ENCODE measurements around the gene PRSS36.
"Not testable (repeated sequence)": the region's sequence is repeated elsewhere in the genome, so short reads cannot be mapped to it uniquely, and the experiment has no call there.

The PRSS36 gene

DNA sequence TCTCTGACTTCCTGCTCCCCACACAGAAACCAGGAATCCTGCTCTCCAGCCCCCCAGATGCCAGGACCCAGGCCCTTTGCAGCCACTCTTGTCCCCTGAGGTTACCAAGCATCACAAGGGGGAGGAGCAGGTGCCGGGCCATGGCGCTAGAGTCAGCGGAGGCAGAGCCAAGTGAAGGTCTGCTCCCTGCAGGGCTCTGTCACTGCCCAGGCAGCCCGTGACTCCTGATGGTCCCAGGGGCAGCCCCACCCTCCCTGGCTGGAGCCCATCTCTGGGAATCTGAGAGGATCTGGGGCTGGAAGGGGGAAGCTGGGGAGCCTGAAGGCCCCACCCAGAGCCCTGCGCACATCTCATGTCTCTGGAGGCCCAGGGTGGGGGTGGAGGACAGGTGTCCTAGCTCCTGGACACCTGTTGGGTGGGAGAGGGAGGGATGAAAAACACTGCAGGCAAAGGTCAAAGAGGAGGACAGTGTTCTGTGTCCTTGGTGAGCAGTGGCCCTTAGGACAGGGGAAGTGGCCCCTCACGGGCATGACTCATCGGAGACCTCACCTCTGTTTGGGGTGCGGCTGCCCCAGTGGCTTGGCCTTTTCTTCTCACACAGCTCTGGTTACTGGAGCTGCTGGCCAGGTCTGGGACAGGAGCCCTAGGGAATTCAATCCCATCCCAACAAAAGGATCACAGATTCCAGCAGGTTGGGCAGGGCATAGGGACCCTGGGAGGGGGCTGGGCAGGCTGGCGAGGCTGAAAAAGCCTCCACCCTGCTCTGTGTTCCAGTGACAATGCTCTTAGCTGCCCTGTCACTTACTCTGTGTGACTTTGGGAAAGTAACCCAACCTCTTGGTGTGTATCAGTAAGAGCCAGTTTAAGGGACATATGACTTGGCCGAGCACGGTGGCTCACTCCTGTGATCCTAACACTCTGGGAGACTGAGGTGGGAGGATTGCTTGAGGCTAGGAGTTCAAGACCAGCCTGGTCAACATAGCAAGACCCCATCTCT lies at the start of gene PRSS36:
Gene PRSS36 (minus strand): TSS at position 173 of the 997 bp plus-strand sequence. CDS start 31 bp downstream, at position 142.
- no peak for DNase-seq (ENCODE audit: low read depth)

DNA sequence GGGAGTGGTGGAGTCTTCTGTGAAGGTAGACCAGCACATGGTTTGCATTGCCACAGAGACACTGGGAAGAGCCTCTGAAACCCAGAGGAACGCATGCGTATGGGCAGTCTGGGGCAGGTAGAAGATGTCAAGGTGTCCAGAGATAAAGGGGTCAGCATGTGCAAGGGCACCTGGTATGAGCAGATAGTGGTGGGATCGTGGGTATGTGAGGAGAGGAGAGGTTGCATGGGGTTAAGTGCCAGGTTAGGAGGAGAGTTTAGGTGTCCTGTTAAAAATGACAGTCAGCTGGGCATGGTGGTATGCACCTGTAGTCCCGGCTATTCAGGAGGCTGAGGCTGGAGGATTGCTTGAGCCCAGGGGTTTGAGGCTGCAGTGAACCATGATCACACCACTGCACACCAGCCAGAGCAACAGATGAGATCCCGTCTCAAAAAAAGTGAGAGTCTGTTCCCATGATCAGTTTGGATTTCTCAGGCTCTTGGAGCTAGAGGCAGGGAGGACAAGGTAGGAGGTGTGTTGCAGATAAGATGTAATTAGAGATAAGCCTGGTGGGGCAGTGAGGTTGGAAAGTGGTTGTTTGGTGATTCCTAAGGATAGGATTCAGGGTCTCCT lies 49.7 kb upstream of the PRSS36 start:
- no peak for DNase-seq (ENCODE audit: low read depth)

DNA sequence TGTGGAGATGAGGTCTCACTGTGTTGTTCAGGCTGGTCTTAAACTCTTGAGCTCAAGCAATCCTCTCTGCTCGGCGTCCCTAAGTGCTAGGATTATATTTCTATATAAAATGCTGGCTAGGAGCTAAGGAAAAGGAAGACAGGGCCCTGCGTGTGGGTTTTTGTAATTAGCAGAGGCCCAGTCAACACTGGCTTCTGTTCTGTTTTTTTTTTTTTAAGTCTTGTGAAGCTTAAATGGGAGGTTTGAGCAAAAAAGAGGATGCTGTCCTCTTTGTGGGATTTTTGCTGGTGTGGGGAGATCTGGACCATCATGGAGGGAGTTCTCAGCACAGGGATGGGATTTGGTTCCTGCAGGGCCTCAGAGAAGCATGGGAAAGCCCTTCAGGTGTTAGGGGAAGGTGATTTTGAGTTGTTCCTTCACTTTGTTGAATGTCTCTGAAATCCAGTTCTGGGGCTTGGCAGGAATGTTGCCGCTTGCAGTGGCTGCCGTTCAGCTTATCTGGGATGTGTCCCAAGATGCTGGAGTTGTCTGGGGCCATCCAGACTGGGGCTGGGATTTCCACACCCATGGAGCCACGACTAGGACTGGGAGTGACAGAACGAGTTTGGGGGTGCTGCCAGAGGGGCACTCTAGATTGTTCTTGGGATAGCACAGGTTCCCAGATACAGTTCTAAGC lies 48.5 kb upstream of the PRSS36 start:
- DNase-seq (ENCODE audit: low read depth), result no peak

DNA sequence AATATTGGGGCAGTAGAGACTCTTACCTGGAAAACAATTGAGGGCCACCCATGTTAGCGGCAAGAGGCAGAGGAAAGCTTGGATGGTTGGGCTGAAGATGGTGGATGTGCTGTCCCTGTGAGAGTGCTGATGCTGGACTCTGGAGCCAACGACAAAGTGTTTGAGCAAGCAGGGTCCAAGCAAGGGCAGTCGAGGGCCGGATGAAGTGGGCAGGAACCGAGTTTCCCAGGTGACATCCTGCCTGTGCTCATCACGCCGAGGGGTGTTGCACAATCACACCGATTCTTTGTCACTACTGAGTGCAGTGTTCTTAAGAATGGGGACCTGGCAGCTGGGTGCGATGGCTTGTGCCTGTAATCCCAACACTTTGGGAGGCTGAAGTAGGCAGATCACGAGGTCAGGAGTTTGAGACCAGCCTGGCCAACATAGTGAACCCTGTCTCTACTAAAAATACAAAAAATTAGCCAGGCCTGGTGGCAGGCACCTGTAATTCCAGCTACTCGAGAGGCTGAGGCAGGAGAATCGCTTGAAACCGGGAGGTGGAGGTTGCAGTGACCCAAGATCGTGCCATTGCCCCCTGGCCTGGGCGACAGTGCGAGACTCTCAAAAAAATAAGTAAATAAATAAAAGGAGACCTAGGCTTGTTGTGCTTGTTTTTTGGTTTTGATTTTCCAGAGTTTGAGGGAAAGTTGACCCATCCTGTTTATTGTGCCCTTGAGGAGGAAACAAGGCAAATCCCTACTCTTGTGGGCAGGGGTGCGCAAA lies 46.6 kb upstream of the PRSS36 start:
- no peak for DNase-seq (ENCODE audit: low read depth)

DNA sequence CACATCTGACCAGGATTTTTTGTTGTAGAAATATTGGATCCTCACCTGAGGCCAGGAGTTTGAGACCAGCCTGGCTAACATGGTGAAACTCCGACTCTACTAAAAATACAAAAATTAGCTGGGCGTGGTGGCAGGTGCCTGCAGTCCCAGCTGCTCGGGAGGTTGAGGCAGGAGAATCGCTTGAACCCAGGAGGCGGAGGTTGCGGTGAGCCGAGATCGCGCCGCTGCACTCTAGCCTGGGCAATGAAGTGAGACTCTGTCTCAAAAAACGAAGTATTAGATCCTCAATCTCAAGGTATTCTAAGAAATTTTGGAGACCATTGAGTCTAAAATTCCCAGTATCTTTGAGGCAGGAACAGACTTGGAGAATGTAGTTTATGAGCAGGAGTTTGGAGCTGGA lies 46.0 kb upstream of the PRSS36 start:
- DNase-seq (ENCODE audit: low read depth), result not testable (repeated sequence)

DNA sequence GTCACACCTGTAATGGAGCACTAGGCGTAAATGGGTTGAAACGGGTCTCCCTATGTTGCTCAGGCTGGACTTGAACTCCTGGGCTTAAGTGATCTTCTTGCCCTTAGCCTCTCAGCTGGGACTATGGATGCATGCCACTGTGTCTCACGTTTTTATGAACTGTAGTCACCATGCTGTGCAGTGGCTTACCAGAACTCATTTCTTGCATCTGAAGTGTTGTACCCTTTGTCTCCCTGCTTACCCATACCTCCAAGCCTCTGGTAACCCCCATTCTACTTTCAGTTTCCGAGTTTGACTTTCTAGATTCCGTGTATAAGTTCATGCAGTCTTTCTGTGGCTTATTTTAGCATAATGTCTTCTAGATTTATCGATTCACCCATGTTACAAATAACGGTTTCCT lies 45.0 kb upstream of the PRSS36 start:
- no peak for DNase-seq (ENCODE audit: low read depth)

DNA sequence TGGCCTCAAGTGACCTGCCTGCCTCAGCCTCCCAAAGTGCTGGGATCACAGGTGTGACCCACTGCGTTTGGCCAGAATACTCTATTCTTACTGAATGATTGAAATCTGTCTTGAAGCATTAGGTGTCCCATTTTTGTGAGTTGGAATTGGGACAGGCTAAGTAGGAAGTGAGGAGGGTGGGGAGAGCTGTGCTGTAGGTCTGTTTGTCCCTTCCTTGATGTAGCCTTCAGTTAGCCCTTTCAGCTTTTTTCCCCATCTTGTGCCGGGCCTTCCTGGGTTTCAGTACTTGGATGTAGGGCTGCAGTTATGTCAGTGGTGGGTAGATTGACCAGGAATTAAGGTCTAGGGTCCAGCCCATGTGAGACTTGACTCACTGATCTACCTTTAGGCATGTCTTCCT lies 44.0 kb upstream of the PRSS36 start:
- no peak for DNase-seq (ENCODE audit: low read depth)

DNA sequence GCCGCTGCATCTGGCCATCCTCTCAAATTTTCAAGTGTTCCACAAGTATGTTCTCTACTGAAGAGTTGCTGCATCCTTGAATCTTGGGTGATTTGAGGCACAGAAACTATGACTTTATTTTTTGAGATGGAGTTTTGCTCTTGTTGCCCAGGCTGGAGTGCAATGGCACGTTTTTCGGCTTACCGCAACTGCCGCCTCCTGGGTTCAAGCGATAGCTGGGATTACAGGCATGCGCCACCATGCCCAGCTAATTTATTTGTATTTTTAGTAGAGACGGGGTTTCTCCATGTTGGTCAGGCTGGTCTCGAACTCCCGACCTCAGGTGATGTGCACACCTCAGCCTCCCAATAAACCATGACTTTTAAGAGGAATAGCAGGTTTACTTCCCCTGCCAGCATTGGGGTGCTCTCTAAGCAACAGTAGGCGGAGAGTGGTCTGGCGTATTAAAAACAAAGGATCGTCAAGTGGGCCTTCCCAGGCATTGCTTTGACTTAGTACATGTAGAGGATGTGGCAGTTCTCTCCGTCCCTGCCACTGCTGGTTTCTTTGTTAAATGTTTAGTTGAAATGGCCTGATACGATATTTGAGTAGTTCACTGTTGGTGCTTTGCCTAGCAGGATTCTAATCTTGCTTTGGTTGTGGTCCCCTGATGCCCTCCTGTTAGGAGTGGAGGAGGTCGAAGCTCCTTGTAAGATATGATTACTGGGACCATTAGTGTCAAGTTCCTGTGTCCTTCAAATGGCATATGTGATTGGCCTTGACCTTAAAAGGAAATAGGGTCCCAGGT lies 43.2 kb upstream of the PRSS36 start:
- no peak for DNase-seq (ENCODE audit: low read depth)

DNA sequence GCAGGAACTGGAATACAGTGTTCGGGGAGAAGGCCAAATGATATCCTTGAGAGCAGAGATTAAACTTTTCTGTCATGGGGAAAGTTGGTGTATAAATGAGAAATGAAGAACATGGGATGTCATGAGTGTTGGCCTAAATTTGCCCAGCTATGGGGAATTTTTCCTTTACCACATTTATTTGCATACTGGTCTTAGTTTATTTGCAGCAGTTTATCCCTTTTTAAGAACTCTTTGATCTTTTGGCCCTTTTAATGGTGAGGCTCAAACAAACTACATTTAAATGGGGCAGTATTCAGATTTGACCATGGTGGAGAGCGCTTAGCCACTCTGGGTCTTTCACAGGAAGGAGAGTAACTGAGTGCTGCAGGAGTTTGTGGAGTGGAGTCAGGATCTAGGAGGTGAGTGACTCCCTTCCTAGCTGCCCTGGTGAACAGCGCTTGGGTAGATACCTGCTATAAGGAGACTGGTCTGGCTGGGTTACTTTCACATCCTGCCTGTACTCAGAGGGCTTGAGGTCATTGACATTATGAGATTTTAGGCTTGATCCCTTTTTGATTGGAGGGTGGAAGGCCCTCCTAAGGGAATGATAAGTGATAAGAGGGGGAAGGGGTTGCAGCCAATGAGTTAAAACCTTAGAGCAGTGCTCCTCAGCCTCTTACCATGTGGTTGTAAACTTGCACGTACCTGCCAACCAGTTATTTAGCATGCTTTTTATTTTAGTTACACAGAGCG lies 42.0 kb upstream of the PRSS36 start:
- DNase-seq (ENCODE audit: low read depth), result no peak

DNA sequence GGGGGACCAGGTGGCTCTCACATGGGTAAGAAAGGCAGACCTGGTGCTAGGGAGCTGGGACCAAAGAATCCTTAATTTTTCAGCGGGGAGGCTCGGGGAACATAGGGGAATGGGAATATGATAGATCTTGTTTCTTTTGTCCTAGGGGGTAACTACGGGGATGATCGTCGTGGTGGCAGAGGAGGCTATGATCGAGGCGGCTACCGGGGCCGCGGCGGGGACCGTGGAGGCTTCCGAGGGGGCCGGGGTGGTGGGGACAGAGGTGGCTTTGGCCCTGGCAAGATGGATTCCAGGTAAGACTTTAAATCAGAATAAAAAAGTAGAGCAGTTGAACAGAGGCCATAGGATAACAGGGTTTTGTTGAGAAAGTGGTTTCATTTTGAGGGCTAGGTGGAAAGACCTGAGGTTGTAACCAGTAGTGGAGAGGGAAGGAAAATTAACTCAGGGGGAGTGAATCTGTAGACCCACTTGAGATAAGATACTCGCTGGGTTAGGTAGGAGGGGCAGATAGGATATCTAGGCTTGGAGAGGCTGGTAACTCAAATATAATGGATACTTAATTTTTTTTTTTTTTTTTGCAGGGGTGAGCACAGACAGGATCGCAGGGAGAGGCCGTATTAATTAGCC lies 41.1 kb upstream of the PRSS36 start:
- DNase-seq (ENCODE audit: low read depth), result no peak

DNA sequence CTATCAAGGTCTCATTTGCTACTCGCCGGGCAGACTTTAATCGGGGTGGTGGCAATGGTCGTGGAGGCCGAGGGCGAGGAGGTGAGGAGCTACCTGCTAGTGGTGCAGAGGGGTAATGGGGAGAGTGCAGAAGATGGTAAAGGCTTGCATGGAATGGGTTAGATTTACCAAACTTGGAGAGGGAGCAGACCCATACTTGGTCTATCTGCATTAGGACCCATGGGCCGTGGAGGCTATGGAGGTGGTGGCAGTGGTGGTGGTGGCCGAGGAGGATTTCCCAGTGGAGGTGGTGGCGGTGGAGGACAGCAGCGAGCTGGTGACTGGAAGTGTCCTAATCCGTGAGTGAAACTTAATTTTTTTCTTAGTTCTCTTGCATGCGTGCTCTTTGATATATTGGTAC lies 40.2 kb upstream of the PRSS36 start:
- DNase-seq (ENCODE audit: low read depth), result no peak

DNA sequence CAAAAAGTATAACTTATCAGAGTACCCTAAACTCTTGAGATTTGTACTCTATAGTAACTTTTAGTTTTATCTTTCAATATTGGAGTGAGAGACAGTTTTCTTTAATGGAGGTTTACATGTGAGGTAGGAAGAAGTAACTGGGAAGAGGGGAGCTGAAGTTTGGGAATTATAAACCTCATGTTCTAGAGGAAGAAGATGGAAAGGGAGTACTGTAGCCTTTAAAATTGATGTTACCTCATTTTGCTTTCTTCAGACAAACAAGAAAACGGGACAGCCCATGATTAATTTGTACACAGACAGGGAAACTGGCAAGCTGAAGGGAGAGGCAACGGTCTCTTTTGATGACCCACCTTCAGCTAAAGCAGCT lies 39.5 kb upstream of the PRSS36 start:
- DNase-seq (ENCODE audit: low read depth), result no peak

DNA sequence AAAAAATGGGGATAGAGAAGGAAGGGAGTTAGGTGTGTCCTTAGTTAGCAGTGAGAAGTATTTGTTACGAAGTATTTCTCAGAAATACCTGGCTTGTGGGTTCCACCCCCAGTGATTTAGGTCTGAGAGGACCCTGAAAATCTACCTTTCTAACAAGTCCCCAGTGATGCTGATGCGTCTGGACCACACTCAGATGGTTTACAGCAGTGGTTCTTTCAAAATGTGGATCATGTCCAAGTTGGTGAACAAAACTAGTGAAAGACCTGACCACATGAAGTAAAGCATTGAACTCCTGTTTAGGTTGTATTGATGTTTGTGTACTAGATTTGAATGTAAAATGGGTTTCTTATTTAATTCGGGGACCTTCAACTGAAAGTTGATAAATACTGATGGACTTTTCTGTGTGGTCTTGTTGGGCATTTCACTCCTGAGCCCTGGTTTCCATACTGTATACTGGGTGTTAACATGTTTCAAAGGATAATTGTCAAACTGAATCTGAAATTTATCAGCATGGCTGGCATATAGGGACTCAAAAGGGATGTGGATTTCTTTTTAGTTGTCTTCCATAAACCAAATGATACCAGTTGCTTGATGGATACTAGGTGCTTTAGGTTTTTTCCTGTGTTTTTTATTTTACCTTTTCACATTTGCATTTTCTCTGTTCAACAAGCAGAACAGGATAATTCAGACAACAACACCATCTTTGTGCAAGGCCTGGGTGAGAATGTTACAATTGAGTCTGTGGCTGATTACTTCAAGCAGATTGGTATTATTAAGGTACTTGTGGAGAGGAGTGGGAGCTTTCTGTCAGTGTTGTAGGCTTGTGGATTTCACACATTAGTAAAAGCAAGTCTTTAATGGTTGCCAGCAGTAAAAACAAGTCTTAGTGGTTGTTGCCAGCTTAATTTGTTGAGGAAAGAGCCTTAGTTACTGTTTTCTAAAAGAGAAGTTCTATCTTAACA lies 38.9 kb upstream of the PRSS36 start:
- DNase-seq (ENCODE audit: low read depth), result no peak

DNA sequence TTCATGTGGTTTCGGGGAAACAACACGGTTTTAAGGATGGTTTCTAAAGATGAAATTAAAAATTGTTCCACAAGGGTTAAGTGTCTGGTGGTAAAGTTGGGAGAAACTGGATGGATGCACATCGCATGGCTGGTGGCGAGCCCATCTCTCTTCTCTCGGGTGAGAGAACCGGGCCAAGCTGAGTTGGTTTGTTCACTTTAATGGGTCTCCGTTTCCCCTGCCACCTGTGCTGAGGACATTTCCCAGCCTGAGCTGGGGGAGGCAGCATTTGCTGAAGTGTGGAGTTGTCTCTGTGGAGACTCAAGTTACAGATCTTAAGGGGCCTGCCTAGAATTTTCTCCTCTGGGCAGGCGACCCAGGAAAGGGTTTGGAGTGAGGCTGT lies 37.9 kb upstream of the PRSS36 start:
- DNase-seq (ENCODE audit: low read depth), result no peak

DNA sequence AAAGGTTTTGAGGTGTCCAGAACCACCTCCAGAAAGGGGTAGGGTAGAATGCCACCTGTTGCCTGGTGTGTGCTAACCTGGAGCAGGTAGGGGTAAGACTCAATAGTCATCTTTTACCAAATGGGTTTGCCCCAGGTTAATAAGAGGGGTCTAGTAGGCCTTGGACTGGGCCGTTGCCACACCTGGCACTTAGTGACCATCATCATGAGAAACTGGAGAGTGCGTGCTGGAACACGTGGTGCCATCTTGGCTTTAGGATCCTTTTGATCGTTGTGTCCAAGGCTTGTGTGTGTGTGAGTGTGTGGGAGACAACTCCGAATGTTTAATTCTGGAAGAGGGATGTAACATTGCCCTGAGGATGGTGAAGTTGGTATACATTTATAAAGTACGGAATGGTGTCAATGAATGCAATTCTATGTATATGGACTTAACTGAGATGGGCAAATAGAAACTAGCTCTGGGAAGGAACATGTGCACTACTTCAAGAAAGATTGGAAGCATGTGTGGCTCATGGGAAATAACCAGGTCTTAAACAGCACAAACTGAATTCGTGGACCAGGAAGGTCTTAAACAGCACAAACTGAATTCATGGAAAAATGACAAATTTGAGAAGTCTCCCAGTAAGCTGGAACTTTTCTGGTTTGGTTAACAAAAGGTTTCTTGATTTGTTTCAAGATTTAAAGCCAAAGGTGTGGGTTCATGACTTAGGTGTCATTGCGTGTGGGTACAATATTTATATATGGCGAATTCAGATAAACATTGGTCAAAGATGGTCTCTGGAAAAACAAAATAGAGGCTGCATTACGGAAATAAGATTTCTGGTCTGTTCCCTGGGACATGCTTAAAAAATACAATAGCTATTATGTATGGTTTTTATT lies 37.3 kb upstream of the PRSS36 start:
- DNase-seq (ENCODE audit: low read depth), result no peak

DNA sequence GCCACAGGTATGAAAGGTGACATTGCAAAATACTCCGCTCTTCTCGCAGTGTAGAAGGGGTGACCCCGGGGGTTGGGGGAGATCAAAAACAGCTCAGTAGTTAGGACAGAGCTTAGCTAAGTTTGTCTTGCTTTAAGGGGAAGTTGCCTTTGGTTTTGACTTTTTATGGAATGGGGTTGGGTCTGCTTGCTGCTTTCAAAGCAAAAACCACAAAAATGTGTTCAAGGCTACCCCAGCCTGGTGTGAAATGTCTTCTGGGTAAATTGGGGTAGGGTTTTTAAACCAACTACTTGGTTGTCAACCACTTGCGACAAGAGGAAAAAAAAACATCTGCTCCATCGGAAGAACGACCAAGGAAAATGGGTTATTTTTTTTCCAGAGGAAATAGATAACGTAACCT lies 36.3 kb upstream of the PRSS36 start:
- no peak for DNase-seq (ENCODE audit: low read depth)

DNA sequence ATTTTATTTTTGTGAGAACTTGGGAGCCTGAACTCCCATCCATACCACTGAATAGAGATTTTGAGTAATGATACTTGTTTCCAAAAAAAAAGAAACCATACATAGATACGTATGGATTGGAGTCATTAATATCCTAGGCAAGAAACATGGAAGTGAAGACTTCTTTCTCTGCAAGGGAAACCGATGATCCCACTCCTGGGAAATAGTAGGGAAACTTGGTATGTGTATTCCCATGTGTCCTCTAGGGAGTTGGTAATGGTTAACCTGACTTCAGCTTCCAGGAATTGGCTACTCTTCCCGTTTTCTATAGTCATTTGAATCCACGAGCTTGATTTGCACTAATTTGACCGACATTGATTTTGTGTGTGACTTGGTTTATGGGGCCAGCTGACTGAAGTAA lies 35.5 kb upstream of the PRSS36 start:
- no peak for DNase-seq (ENCODE audit: low read depth)

DNA sequence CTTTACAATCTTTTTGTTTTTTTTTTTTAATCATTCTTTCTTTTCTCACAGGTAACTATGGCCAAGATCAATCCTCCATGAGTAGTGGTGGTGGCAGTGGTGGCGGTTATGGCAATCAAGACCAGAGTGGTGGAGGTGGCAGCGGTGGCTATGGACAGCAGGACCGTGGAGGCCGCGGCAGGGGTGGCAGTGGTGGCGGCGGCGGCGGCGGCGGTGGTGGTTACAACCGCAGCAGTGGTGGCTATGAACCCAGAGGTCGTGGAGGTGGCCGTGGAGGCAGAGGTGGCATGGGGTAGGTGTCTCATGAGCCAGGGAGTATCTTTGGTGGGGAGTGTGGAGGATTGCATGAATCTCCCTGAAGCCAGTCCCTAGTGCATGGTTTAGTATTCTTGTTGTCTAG lies 35.0 kb upstream of the PRSS36 start:
- DNase-seq (ENCODE audit: low read depth), result no peak

Data from activated T-cell treated with anti-CD3 and anti-CD28 coated beads for 24 hours (primary cell).